HFF-Myc (cell line): ENCODE results near the gene LYPD1.

Source experiments
- DNase-seq: peaks from one replicate; pipeline ENCODE4 v3.0.0-alpha.2; 2011; ENCODE audit warnings: low read depth; ENCODE audit errors: extremely low read depth
- H3K4me3 ChIP-seq: replicated peaks from 2 replicates; pipeline ENCODE4 v1.5.1; 2011; ENCODE audit warnings: low read depth, mild to moderate bottlenecking, control low read depth, low read length
- TF ChIP-seq, protein P1 (sequence below): IDR thresholded peaks from 2 replicates; pipeline ENCODE4 v1.5.1; 2012; ENCODE audit warnings: mild to moderate bottlenecking, low read depth, low read length, control low read depth; ENCODE audit errors: missing control alignments

The LYPD1 gene

GRCh38 chr2:132636346-132636745 lies 33.7 kb downstream of the LYPD1 start:
- TF ChIP-seq, protein P1, sequence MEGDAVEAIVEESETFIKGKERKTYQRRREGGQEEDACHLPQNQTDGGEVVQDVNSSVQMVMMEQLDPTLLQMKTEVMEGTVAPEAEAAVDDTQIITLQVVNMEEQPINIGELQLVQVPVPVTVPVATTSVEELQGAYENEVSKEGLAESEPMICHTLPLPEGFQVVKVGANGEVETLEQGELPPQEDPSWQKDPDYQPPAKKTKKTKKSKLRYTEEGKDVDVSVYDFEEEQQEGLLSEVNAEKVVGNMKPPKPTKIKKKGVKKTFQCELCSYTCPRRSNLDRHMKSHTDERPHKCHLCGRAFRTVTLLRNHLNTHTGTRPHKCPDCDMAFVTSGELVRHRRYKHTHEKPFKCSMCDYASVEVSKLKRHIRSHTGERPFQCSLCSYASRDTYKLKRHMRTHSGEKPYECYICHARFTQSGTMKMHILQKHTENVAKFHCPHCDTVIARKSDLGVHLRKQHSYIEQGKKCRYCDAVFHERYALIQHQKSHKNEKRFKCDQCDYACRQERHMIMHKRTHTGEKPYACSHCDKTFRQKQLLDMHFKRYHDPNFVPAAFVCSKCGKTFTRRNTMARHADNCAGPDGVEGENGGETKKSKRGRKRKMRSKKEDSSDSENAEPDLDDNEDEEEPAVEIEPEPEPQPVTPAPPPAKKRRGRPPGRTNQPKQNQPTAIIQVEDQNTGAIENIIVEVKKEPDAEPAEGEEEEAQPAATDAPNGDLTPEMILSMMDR: no peak
- H3K4me3 ChIP-seq: no peak overlapping the region
- DNase-seq: no peak

- DNase-seq: no peak
- TF ChIP-seq, protein P1: no peak
- H3K4me3 ChIP-seq: no peak overlapping the region
Measured at GRCh38 chr2:132633635-132634034, 36.4 kb downstream of the LYPD1 start.

GRCh38 chr2:132632000-132632649 lies 37.9 kb downstream of the LYPD1 start:
- H3K4me3 ChIP-seq: no peak overlapping the region
- TF ChIP-seq, protein P1: no peak
- DNase-seq: no peak

- H3K4me3 ChIP-seq: no peak overlapping the region
- DNase-seq: no peak
- TF ChIP-seq, protein P1: no peak
Measured at GRCh38 chr2:132627536-132627935, 42.5 kb downstream of the LYPD1 start.

- H3K4me3 ChIP-seq: no peak overlapping the region
- no peak for DNase-seq
- TF ChIP-seq, protein P1: no peak
Measured at GRCh38 chr2:132623096-132623839, 46.7 kb downstream of the LYPD1 start.

GRCh38 chr2:132621131-132621875 lies 48.7 kb downstream of the LYPD1 start:
- TF ChIP-seq, protein P1: no peak
- H3K4me3 ChIP-seq: no peak overlapping the region
- no peak for DNase-seq
